H1 (cell line): ENCODE results near the gene PLPP7.

Source experiments
- EZH2 ChIP-seq: fragments of 200-600 bp; sonication (generic); IDR thresholded peaks from 2 replicates; pipeline ENCODE4 v1.7.1; 2012; ENCODE audit warnings: low read depth, mild to moderate bottlenecking, moderate library complexity, low read length, inconsistent platforms; ENCODE audit not compliant: severe bottlenecking
- SIN3A ChIP-seq, 2 experiments: IDR thresholded peaks in 1 of 2; conservative IDR thresholded peaks in 1 of 2; 2 replicates each; pipeline ENCODE4 v1.6.1; 2011 to 2012; ENCODE audit warnings: low read length in 2 of 2, improper control_type of control experiment in 1 of 2, low read depth in 1 of 2, mild to moderate bottlenecking in 1 of 2
- TF ChIP-seq, protein P1 (sequence below), 3 experiments: IDR thresholded peaks; 1 replicate in 2 of 3; 2 replicates in 1 of 3; pipeline versions ENCODE4 v1.5.1 to v1.6.1; 2011; ENCODE audit warnings: low read length in 3 of 3, mild to moderate bottlenecking in 3 of 3, inconsistent platforms in 2 of 3, low read depth in 1 of 3, moderate library complexity in 1 of 3; ENCODE audit not compliant: insufficient read depth in 1 of 3; ENCODE audit errors: control extremely low read depth in 1 of 3

DNA sequence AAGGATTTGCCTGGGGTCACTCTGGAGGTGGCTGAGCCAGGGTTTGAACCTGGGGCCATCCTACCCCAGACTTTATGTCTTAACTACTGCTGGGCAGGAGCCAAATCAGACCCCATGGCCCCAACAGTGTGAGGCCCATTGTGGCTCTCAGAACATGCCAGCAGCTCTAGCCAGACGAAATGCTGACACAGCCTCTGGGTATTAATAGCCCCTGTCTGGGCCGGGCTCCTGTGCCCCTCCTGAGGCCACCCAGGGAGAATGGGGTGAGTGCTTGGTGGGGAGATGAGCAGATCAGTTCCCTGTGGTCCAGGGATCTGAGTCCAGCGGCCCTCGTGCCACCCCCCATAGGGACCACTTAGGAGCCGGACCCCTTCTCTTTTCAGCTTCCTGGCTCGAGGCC, 2.2 kb upstream of the PLPP7 start:
- TF ChIP-seq, protein P1, sequence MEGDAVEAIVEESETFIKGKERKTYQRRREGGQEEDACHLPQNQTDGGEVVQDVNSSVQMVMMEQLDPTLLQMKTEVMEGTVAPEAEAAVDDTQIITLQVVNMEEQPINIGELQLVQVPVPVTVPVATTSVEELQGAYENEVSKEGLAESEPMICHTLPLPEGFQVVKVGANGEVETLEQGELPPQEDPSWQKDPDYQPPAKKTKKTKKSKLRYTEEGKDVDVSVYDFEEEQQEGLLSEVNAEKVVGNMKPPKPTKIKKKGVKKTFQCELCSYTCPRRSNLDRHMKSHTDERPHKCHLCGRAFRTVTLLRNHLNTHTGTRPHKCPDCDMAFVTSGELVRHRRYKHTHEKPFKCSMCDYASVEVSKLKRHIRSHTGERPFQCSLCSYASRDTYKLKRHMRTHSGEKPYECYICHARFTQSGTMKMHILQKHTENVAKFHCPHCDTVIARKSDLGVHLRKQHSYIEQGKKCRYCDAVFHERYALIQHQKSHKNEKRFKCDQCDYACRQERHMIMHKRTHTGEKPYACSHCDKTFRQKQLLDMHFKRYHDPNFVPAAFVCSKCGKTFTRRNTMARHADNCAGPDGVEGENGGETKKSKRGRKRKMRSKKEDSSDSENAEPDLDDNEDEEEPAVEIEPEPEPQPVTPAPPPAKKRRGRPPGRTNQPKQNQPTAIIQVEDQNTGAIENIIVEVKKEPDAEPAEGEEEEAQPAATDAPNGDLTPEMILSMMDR (IDR thresholded peaks at IDR 0.05; ENCODE audit: control extremely low read depth in 1 of 3, insufficient read depth in 1 of 3, low read depth in 1 of 3, low read length in 3 of 3): no peak
- TF ChIP-seq SIN3A (conservative IDR thresholded peaks at IDR 0.05 in 1 of 2, IDR thresholded peaks at IDR 0.05 in 1 of 2; ENCODE audit: low read depth in 1 of 2, low read length in 2 of 2) (no peak), EZH2 (no peak)
